Right ventricle myocardium inferior (tissue), 1 donor: ENCODE data around the gene SLAMF9. TPM values are rescaled to one million over a fixed set of nuclear protein-coding genes. Genes with fewer than 3 reads are reported as not detected.

ENCODE experiments used
- ATAC-seq: fragments of 200-7000 bp; cut with Tn5 transposase; one replicate; pipeline ENCODE4 v1.9.1; 2020; ENCODE audit warnings: mild to moderate bottlenecking, moderate library complexity
- DNase-seq: peaks from one replicate; pipeline ENCODE4 v3.0.0; 2021; ENCODE audit errors: missing footprints
- intact Hi-C: fragments of 100-400 bp; cut with DNase I; formaldehyde crosslinking; loops from one replicate; pipeline ENCODE4 v1.11.0; 2022
- total RNA-seq: library from RNA; stranded (reverse); fragmentation: NEBNext Ultra II Directional; extraction: Animal tissue kit (Norgen Biotek cat#: 25700); gene quantifications from one replicate; pipeline ENCODE4 v1.2.1, GENCODE V29; 2021
- donor health status: DM: no; HTN: yes; CAD: no; lungs with severe emphysema.

SLAMF9 gene
- total RNA-seq, 1 donor from 2014 or later = not detected

DNA sequence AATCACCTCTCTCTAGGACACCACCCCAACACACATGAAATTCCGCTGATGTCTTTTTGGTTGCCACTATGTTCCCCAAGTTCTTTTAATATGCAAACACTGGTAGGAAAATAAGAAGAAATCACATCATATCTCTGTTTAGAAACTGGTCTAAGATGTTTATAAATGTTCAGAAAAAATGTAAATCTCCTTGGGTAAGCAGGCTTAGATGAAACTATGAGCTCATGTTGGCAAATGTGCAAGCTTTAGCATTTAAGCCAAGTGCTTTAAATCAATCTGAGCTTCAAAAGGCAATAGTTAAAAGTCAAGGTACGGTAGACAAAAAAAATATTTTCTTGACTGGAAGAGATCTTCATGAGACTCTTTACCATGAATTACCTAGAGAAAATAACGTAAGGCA, 25.2 kb upstream of the SLAMF9 start:
- no peak for ATAC-seq
- intact Hi-C loops = no loop called here
- no peak for DNase-seq

DNA sequence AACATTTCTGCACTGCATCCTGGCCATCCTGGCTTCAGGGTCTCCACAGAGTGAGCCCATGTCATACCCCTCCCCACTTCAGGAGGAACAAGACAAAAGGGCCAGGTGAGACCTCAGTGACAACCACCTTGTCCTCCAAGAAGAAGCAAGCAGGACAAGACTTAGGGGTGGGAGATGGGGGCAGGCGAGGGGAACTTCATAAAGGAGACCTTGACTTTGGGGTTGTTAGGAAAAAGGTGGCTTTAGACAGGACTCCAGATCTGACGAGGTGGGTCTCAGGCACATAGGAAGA, 24.0 kb upstream of the SLAMF9 start:
- no peak for ATAC-seq
- DNase-seq = no peak
- intact Hi-C loops = no loop called here

DNA sequence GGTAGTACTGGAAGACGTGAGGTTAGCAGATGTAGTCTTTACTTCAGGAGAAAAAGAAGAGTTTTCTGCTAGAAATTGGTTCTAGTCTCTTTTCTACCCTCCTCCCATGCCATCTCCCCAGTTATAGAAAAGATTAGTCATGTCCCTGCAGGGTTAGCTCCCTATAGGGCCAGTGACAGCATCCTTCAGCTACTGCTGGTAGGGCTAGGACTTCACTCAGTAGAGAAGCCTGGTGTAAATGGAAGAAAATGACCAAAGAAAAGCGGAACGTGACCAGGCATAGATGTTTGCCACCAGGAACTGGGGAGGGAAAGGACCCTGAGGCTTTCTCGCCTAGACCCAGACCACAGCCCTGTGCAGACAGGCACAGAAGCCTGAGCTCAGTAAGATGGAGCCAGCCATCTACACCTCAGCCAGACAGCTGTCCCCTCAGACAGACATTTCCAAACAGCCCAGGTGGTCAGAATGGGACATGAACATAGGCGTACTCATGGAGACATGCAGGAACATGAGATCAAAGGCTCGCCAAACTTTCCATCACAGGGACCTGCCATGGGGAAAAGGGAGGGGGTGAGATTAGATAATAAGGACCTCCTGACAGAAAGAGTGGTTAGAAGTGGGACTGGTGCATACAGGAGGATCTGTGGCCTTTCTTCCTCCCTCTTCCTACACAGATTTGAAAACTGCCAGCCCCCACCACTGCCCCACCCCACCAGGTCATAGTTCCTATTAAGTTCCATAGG, 23.5 kb upstream of the SLAMF9 start:
- no peak for DNase-seq
- intact Hi-C loops = no loop called here
- ATAC-seq = no peak

DNA sequence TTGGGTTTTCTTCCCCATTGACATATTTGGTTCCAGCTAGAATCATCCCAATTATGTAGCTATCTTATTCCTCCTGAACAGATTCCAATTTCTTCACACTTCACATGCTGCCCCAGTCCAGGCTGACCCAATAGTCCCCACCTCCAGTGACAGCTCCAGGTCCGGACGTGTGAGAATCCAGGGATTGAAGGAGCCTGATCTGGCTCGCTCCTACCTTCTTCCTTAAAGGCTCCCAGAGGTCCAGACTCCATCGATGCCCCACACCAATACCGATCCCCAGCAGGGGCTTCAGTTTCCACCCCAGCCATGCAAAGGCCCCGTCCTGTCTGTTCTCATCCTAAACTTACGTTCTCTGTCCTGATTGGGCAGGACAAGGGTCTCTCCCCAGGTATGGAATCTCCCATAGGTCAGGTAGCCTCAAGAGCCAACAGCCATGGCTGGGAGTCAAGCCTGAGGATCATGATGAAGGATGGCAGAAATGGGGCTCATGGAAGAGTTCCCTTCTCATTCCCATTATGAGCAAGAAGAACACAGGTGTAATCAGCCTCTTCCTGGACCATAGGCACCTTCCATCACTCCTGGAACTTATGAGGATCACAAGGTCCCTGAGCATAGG, 20.4 kb upstream of the SLAMF9 start:
- intact Hi-C loops = no loop called here
- ATAC-seq (no peak), DNase-seq (no peak)

DNA sequence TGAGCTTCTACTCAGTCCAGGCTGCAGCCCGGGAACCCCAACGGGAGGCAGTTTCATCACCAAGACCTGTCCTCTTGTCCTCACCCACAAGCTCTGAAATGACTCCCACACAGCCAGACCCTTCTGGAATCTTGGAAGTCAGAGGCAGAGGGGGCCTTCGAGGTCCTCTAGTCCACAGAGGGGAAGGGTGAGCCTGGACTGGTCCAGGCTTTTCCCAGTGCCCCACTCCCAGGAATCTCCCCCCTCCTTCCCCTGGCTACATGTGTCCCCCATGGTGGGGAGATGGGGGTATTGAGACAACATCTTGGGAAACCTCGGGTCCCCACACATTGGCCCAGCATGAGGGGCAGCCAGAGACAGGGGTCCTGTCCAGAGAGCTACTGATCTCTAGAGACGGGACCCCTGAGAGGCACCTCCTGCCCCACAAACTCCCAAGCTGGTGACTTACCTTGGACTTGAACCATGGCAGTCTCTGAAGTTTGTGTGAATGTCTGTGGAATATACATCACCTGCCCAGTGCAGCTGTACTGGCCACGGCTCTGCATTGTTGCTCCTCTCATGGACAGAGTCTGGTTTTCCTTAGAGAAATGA, 19.4 kb upstream of the SLAMF9 start:
- ATAC-seq = no peak
- DNase-seq = no peak

DNA sequence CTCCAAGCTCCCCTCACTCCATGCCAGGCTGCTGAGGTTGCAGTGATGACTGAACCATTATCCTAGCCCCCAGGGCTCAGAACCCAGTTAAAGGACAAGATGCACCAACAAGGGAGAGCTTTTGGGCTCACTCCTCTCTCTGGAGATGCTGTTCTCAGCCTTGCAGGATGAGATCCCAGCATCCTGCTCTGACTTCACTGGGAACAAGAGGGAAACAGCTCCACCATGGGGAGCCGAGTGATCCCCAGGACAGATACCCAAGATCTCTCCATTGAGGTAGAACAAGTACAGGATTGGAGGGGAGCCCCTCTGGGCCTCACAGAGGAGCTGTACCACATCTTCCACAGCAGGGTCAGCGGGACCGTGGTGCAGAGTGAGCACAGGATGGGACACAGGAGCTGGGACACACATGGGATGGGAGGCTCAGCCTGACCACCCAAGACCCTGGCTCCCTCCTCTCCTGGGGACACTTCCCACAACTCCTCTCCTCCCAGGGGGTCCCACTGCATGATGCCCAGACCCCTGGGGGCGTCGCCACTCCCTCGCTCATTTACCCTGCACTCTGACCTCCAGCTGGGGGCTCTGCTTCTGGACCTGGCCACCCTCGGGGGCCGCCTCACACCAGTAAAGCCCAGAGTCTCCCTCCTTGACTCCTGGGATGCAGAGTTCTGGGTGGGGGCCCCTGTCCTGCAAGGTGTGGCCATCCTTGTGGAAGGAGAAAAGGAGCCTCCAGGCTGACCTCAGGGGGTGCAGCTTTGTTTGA, 18.6 kb upstream of the SLAMF9 start:
- DNase-seq = no peak
- ATAC-seq = no peak
- intact Hi-C loops = no loop called here

More for the DNA sequence above, 19.4 kb upstream of the SLAMF9 start:
- intact Hi-C loops = no loop called here

DNA sequence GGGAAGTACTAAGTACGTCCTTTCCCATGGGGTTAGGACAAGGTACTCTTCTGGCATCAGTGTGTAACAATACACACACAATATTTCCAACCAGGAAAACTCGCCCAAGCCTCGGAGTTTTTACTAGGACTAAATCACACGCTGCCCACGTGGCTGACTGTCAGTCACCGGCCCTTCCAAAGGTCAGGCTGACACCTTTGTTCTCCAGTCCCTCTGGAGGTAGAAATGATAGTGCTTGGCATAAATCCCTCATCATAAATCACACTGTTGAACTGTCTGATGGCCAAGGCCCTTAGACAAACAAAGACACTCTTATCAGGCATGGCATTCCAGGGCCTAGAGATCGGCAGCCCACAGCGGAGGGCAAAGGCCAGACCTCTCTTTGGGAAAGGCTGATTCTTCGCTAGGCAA, 16.9 kb upstream of the SLAMF9 start:
- intact Hi-C loops = no loop called here
- ATAC-seq (peak; percentile 32), DNase-seq (no peak)

DNA sequence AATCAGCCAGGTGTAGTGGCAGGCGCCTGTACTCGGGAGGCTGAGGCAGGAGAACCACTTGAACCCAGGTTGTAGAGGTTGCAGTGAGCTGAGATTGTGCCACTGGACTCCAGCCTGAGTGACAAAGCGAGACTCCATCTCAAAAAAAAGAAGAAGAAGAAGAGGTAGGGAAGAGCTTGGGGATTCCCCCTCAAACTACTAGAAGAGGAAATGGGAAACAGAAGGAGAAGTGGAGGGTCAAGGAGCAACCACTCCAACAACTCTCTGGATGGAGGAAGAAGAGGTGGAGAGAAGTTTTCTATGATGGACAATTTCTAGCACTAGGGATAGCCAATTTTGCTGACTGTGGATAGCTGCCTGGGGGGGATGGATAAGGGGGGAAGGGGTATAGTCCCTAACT, 14.9 kb upstream of the SLAMF9 start:
- DNase-seq = no peak
- ATAC-seq = no peak
- intact Hi-C loops = no loop called here

DNA sequence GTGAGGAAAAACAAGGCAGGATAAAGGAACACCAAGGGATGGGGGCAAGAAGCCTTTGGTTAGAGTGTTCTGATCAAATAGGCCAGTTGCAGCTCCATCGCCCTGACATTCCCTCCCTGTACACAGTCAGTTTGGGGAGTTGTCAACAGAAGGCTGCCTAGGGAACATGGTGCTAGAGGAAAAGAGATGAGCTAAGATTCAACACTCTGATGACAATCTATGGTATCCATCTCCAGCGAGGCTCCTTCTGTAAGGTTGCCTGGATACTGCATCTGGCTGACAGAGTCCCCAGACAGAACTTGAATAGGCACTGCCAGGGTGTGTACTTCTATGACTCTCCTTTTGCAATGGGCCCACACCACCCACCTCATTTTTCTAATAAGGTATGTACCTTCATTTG, 11.2 kb upstream of the SLAMF9 start:
- intact Hi-C loops = no loop called here
- no peak for DNase-seq
- no peak for ATAC-seq

DNA sequence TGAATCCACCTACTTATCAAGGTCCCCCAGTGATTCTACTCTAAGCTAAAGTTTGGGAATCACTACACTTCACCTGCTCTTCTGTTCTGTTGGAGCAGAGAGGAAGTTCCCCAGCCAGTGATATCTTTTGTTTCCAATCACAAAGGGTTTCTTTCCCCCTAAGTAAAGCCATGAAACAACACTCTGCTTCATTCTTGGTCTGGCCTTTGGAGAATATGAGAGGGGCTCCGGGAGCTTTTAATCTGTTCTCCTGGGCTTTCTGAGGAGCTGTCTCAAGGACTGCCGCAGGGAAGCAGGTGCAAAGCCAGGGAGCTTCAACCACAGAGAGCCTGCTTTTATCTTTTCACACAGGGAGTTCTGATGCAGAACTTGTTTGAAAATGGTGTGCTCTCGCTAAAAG, 10.1 kb upstream of the SLAMF9 start:
- intact Hi-C loops = no loop called here
- DNase-seq (no peak), ATAC-seq (no peak)

DNA sequence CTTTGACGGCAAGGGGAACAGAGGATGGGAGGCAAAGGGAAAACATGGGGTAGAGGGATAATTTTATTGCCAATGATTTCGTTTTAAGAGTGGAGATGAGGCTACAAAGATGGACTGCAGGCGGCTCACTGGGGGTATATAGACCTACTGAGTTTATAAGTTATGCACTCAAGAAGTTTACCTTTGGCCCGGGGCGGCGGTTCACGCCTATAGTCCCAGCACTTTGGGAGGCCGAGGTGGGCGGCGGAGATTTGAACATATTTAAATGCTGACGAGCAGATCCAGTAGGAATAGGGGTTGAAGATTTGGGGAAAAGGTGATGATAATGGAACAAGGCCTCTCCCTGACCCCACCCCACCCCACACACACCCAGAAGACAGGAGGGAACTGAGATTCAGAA, 8.1 kb upstream of the SLAMF9 start:
- intact Hi-C loops = no loop called here
- ATAC-seq (no peak), DNase-seq (no peak)

DNA sequence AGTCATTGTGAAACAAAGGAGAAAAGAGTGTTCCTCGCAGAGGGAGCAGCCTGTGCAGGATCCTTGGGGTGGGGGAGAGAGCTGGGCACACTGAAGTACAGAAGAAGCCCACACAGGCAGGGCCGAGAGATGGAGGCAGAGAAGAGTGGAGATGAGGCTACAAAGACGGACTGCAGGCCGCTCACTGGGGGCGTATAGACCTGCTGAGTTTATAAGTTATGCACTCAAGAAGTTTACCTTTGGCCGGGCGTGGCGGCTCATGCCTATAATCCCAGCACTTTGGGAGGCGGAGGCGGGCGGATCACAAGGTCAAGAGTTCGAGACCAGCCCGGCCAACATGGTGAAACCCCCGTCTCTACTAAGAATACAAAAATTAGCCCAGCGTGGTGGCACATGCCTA, 7.6 kb upstream of the SLAMF9 start:
- ATAC-seq (no peak), DNase-seq (no peak)
- intact Hi-C loops = no loop called here

DNA sequence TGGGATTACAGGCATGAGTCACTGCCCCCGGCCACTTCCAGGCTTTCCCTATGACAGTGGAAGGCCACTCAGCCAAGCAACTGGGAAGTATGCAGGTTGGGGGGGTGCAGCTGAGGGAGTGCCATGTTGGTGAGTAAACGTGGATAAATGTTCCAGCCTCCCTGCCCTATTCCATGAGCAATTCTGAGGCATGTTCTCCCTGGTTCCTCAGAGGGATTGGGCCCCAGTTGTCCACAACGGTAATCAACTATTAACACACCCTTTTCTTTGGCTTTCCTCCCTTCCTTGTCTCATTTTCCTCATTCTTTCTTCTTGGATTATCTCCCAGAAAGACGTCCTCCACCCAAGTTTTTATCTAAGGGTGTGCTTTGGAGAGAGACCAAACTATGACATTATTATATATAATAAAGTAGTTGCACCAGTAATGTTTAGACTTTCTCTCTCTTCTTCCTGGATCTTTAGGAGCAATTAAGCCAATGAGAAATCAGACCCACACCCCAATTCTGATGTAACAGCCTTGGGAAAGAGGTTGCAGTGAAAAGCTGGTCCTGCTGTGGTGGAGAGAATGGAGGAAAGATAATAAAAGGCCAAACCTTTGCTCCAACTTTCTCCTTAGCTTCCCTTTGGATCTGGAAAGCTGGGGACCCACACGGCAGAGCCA, 6.8 kb upstream of the SLAMF9 start:
- ATAC-seq = peak; percentile 90
- intact Hi-C loops = no loop called here

DNA sequence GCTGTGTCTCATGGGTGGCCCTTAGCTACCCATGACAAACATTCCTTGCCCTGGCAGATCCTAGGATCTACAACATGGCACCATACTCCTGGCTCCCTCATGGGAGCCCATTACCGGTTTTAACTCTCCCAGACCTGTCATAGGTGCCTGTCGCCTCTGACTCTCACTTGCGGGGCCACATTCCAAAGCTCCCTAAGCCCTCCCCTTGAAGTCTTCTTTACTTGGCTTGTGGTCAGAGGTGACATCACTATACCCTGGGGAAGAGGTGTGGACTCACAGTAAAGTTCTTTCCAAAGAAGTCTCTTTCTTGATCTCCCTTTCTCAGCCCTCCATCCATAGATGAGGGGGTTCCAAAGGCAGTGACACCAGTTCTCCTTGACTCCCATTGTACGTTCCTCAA, 5.4 kb upstream of the SLAMF9 start:
- DNase-seq (no peak), ATAC-seq (peak; percentile 11)
- intact Hi-C loops = no loop called here

More for the DNA sequence above, 6.8 kb upstream of the SLAMF9 start:
- DNase-seq = no peak

DNA sequence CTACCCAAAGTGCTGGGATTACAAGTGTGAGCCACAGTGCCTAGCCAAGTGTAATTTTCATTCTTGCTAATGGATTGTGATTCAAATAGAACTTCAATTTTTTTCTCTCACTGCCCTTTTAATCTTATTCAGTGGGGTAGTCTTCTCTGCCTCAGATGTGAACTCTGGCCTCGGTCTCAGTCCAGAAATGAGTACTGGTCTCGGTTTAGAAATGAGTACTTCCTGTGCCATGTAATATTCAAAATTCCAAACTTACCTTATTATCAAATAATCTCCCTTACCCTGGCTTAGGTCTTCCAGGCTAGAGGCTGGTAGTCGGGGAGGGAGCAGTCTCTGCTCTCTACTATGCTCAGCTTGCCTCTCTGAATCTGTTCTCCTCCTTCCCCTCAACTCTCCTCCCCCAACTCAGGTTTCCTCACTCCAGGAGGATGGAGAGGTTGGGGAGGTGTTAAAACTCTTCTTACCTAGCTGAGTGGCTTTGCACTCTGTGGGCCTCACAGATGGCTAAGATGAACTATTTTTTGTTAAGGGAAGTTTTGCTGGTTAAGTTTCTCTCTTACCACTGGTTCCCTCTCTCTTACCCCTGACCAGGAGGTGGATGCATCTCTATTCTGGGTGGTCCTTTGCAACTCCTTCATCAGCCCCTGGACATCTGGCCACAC, 4.8 kb upstream of the SLAMF9 start:
- ATAC-seq = no peak
- intact Hi-C loops = no loop called here

DNA sequence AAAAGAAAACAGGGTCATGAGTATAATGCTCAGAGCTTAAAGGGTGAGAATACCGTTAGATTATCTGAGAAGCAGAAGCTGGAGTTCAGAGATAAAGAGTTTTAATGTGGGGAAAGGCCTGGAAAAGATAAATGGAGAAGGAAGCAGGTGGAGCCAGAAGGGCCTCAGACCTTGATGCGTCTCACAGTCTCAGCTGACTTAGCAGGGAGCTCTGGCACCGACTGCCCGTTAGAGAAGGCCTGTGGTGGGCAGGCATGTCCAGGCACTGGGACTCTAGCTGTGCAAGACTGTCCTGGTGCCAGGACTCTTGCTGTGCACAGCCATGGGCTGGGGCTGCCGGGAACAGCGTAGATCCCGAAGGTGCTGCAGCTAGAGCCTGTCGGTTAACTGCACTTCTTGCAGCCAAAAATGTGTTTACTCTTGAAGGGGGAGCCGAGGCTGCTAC, 3.8 kb upstream of the SLAMF9 start:
- ATAC-seq = no peak
- no peak for DNase-seq
- intact Hi-C loops = no loop called here

More for the DNA sequence above, 4.8 kb upstream of the SLAMF9 start:
- DNase-seq = no peak

DNA sequence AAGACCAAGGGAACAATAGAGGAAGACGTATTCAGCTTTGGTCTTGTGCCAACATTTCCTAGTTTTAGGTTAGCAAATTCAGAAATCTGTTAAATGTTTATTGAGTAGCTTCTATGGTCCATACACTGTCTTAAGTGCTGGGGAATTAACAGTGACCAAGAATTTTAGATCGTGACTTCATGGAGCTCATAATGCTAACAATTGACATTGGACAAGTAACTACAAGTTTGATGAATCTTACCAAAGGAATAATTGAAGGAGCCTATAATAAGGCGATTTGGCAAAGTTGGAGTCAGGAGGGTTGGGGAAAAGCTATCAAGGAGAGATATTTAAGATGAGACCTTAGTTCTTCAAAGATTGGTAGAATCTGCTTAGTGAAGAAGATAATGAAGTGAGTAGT, 1.4 kb upstream of the SLAMF9 start:
- no peak for ATAC-seq
- intact Hi-C loops = no loop called here
- DNase-seq = no peak

DNA sequence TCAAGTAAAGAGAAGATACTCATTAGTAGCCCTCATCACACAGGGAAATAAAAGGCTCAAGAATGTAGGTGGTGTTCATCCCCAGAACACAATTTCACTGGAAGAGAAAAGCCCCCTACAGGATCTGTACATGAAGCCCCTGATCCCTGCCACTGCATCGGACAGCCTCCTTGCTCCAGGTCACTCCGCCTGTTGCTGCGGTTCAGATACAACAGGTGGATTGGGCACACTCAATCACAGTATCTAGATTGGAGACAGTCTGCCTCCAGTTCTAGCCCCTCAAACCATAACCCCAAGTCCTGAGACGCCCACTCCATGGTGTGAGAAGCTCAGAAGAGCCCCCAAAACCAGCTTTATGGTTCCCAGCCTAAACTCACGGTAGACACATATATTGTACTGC, 1.1 kb downstream of the SLAMF9 start:
- DNase-seq = no peak
- intact Hi-C loops = no loop called here
- ATAC-seq = no peak

DNA sequence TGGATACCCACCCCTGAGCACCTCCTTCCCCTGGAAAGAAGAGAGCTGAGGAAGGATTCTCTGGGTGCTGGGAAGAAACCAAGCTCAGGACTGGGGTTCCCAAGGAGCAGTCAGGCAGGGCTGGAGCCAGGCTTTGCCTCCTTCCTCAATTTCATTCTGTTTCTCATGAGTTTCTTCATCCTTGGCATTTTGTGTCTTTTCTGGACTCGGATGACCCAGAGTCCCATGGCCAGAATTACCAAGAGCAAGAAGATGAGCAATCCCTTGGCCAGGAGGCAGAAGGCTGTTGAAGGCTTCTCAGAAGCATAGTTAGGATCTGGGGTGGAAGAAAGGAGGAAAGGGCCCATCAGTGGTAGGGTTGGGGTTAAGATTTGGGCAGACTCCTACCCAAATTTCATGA, 2.5 kb downstream of the SLAMF9 start:
- intact Hi-C loops = no loop called here
- DNase-seq (no peak), ATAC-seq (no peak)
